GM19467 (cell line): ENCODE data around the gene LIN37.

ENCODE experiments used
- ATAC-seq: cut with Tn5 transposase; IDR thresholded peaks from one replicate; pipeline ENCODE4 v1.9.1; 2021; ENCODE audit warnings: mild to moderate bottlenecking, moderate library complexity; ENCODE audit not compliant: unreplicated experiment

The LIN37 gene, protein sequence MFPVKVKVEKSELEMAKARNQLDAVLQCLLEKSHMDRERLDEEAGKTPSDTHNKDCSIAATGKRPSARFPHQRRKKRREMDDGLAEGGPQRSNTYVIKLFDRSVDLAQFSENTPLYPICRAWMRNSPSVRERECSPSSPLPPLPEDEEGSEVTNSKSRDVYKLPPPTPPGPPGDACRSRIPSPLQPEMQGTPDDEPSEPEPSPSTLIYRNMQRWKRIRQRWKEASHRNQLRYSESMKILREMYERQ

DNA sequence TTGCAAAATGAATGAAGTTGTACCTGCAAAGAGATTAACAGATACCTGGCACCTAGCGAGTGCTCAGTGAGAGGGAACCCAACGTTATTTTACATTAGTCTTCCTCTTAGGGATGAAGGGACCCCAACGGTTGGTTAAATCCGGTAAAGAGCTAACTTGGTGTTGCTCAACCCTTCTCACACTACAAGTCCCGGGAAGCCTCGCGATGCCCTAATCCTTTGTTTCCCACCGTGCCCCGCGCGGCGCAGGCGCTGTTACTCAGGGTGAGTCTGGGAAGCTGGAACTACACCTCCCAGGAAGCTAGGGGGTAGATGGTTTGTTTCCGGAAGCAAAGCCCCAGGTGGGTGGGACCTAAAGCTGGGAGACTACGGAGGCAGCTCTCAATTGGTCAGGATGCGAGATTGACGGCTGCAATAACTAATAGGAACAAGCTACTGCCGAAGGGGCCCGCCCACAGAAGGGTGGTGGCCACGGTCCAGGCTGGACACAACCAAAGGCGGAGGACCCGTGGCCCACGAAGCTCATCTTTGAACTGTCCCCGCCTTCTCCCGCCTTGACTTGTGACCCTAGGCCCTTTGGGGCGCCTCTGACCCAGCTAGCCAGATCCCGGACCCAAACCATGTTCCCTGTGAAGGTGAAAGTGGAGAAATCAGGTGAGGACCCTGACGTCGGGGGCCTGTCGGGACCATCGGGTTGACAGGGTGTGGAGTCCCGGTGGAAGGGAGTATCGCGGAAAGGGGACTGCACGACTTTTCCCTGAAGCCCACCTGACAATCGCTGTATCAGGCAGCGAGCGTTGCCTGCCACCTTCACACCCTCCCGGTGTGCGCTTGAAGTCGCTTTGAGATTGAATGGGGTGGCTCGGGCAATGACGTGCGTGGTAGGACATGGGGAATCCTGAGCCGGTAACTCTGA lies at the start of gene LIN37:
Gene LIN37 (plus strand): TSS at position 471 of the 915 bp plus-strand sequence. CDS start 149 bp downstream, at position 620.
- peak; percentile 65 for ATAC-seq

DNA sequence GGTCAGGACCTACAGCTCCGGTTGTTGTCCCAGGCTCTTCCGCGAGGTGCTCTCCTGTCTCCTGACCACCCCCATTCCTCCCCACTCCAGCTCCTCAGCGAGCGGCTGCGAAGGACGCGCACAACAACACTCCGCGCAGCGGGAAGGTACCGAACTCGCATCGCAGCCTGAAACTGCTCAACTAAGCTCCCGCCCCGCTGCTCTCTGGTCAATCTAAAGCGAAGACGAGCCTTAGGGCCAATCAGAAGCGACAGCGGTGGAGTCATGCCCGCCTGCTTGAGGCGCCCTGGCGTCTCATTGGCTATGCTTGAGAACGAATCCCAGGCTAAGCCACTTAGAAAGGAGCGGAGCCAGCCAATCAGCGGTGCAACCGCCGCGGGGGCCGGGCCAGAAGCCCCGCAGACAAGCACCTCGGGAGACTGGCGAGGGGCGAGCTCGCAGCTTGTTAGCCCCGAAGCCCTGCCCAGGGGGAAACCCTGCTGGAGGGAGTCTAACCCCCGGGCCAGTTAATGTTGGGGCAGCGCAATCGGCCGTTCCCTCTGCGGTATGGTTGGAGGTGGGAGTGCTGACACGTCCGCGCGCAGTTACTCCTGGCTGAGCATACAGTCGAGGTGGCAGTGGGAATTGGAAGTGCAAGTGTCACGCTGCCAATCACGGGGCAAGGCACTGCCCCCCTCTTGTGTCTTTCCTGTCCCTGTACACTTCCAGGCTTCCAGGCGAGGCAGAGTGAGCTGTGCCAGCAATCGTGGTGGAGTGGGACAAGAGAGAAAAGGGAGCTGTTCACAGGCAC lies 46.0 kb upstream of the LIN37 start:
- ATAC-seq: peak; percentile 89

DNA sequence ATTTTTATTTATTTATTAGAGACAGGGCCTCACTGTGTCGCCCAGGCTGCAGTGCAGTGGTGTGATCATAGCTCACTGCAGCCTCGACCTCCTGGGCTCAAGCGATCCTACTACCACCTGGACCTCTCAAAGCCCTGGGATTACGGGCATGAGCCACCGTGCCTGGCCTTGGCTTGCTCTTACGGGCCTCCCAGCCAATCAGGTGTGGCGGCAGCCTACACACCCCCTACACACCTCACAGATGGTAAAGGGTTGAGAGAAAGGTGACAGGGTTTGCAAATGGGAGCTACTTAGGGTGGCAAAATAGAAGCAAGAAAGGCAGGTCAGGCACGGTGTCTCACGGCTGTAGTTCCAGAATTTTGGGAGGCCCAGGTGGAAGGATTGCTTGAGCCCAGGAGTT lies 45.0 kb upstream of the LIN37 start:
- no peak for ATAC-seq

DNA sequence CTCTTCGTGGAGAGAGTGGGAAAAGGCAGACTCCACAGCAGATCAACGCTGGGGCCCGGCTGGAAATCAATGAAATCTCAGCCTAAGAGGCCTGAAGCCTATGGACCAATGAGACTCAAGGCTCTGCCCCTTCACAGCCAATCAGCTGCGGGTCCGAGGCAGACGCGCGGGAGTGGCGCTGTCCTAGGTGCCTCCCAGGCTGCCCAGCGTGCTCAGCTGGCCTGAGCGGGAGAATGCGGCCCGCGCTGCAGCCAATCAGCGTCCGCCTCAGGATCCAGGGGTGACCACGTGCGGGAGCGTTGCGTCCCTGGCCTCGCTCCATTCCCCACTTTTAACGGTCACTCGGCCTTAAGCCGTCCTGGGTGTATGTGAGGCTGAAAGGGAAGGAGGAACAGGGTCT lies 44.2 kb upstream of the LIN37 start, which contains the start of gene ZBTB32:
Gene ZBTB32 (plus strand): TSS at position 341 of the 400 bp plus-strand sequence. CDS start 10,069 bp downstream, outside the sequence.
- no peak for ATAC-seq

DNA sequence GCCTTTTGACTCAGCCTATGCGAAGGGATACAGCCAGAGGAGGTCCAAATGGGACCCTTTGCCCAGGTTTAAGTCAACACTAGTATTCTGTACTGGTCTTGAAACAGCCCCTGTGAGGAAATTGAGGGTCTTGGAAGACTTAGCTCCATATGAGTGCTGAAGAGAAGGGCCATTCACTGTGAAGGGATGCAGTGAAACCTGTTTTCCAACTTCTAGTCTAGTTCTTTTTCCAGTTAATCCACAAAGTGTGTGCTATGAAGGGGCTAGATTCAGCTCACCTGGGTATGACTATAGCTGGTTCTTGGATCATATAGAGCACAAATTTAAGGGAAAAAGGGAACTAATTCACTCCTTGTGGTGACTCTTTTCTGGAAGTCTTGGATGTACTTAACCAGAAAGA lies 40.0 kb upstream of the LIN37 start:
- ATAC-seq: no peak

DNA sequence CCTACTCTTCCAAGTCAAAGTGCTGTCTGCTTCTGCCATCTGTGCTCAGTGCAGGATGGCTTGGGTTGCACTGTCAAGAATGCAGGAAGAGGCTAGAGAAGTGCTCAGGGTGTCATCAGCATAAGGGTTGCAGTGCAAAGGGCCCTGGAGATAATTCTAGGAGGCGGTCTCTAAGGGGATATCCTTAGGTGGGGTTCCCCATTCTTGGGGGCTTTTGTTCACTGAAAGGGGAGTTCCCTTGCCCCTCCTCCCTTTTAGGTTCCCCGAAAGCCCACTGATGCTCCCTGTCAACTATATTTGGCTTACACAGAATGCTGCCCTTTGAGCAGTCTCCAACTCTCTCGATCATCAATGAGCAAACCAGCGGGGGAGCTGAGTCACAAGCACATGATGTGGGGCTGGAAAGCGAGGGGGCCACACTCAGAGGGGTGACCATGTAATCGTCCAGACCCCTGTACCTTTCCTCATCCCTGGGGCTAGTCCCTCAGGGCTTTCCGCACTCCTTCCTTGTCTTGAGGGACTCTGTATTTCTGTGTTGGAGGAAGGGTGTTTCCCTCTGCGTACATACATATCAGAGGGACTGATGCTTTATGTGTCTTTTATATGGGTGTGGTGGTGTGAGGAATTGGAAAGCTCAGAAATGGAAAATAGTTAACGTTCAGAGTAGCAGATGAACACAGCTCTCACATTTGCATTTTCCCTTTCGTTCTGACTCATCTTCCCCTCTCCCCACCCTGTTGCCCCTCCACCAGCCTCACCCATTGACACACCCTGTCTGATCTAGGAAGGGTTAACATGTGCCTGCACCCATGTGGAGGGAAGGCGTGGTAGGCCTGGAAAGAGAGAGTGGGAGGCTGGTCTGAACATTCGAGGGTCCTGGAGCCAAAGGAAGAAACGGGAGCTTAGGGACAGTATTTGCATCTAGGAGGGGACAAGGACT lies 37.3 kb upstream of the LIN37 start:
- ATAC-seq: peak; percentile 37

DNA sequence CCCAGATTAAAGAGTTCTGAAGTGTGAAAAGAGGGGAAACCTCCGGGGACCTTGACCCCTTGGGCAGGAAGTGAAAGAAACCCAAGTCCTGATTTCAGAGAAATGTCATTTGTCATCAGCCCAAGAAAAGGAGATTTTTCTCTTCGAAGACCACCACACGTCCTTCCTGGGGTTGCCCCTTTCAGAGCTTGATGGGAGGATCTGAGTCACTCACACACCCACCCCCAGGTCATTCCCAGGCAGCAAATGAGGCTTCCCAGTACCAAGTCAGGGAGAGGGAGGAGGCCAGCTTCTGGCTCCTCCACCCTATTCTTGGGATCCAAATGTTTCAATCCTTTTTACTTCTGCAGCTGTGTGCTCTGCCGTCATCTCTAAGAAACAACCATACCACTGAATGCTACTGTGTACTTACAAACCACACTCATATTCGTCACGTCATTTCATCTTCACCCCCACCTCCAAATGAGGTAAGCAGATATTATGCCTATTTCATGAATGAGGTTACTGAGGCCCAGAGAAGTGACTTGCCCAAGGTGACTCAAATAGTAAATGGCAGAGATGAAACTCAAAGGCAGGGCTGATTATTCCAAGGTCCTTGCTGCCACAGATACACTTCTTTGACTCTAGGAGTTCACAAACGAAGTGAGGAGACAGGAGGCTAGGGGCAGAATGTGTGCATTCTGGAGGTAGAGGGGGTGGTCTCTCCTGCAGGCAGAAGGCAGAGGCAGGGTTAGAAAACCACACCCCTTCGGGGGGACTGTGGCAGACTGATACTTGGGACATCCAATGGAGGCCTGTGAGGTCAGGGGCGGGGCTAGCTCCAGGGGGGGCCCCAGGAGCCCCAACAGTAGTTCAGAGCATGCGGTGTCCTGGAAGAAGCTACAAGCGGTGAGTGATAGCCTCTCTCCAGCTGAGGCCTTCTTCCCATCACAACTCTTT lies 35.5 kb upstream of the LIN37 start:
- no peak for ATAC-seq

DNA sequence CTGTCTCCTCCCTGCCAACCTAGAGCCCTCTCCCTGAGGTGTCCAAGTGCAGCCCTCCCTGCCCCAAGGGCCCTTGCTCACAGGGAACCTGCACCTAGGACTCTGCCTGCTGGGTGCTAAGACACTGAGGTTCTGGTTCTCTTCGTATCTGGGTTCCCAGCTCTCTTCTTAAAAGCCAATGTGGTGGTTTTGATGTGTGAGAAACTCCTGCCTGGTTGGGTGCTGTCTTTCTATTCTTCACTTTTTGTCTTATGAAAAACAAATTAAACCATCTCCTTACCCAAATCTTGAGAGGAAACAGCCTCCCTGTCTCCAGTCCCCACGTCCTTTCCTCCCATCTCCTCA lies 34.9 kb upstream of the LIN37 start:
- no peak for ATAC-seq

DNA sequence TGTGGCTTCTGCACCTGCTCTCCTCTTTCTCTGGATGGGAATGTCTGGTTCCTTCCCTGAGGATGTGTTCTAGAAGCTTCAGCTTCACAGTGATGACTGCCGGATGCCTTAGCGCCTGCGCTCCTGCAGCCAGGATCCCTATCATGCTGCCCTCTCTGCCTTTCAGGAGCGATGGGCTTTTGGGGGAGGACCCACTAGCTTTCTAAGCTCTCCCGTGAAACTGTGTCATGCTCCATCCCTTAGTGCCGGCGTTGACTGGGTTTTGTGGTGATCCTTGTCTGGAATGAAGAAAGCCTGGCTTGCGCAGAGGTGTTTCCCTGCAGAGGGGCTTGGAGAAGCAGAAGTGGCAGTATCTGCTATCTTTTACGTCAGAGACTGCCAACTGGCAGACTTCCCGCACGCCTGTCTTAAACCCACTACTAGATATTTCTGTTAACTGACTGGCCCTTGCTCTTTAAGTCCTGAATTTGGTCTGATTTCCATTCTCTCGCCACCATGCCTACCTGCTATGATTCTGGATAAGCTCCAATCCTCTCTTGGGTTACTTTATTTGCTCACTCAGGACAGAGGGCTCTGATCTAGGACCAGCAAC lies 34.4 kb upstream of the LIN37 start:
- ATAC-seq: no peak

DNA sequence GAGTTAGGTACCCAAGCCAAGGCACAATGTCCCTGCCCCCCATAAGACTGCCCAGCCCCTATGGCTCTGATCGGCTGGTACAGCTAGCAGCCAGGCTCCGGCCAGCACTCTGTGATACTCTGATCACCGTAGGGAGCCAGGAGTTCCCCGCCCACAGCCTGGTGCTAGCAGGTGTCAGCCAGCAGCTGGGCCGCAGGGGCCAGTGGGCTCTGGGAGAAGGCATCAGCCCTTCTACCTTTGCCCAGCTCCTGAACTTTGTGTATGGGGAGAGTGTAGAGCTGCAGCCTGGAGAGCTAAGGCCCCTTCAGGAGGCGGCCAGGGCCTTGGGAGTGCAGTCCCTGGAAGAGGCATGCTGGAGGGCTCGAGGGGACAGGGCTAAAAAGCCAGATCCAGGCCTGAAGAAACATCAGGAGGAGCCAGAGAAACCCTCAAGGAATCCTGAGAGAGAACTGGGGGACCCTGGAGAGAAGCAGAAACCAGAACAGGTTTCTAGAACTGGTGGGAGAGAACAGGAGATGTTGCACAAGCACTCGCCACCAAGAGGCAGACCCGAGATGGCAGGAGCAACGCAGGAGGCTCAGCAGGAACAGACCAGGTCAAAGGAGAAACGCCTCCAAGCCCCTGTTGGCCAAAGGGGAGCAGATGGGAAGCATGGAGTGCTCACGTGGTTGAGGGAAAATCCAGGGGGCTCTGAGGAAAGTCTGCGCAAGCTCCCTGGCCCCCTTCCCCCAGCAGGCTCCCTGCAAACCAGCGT lies 33.6 kb upstream of the LIN37 start:
- no peak for ATAC-seq

DNA sequence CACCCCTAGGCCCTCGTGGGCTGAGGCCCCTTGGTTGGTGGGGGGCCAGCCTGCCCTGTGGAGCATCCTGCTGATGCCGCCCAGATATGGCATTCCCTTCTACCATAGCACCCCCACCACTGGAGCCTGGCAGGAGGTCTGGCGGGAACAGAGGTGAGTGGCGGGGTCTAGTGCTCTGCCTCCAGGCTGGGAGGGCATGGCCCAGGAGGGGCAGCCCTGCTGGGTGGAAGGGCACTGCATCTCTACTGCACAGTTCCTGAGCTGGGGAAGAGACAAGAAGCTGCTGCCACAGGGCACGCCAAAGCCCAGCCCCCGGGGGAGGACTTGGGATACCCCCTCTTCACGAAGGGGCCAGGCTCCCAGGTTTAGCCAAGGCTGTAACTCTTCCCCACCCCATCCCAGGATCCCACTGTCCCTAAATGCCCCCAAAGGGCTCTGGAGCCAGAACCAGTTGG lies 33.0 kb upstream of the LIN37 start:
- ATAC-seq: no peak

DNA sequence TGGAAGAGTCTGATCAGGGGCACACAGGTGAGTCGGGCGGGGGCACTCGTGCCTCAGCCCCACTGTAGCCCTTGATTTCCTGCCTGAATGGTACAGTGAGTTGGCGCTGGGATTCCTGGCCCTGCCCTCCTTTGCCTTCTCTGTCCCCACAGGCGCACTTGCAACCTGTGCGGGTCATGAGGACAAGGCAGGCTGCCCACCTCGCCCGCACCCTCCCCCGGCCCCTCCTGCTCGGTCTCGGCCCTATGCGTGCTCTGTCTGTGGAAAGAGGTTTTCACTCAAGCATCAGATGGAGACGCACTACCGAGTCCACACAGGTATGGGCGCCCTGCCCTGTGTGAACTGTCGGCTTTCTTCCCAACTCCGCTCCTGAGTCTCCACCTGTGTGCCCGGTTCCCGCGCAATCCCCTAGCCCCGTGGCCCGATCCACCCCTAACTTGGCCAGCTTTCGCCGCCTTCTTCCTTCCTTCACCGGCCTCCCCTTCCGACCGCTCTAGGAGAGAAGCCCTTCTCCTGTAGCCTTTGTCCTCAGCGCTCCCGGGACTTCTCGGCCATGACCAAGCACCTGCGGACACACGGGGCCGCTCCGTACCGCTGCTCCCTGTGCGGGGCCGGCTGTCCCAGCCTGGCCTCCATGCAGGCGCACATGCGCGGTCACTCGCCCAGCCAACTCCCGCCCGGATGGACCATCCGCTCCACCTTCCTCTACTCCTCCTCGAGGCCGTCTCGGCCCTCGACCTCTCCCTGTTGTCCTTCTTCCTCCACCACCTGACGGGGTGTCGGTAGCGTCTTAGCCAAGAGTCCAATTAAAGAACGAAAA lies 32.2 kb upstream of the LIN37 start:
- no peak for ATAC-seq

DNA sequence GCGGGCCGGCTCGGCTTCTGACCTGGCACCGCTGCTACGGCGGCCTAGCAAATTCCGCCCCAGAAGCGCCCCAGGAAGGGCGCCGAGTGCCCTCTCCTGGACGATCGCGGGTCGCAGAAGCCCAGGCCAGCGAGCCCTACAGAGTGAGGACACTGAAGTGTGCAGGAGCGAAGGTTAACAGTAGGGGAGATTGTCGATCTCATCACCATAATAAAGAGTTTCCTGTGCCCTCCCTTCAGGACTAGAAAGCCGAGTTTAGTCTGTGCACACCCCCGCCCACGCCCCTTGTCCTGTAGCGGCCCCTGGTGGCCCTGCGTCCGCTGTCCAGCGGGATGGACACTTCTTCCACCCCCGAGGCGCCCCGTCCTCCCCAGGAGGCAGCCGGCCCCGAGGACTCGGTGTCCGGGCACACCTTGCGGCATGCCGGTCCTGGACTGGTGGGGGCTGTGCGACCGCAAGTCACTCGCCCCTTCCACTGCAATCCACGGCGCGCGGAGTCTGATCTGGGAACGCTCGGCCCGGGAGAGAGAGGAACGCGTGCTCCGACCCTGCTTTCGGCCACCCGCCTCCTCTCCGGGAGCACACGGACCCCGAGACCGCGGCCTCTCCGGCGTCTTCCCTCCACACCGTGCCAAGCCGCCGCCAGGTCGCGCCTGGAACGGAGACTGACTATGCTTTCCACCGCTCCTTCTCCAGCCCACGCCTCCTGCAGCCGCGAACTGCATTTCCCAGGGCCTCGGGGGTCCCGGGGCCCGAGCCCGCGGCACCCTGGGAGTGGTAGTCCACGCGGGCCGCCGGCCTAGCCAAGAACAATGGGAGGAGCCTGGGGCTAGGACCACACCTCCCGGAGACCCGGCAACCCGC lies 31.3 kb upstream of the LIN37 start:
- peak; percentile 56 for ATAC-seq

DNA sequence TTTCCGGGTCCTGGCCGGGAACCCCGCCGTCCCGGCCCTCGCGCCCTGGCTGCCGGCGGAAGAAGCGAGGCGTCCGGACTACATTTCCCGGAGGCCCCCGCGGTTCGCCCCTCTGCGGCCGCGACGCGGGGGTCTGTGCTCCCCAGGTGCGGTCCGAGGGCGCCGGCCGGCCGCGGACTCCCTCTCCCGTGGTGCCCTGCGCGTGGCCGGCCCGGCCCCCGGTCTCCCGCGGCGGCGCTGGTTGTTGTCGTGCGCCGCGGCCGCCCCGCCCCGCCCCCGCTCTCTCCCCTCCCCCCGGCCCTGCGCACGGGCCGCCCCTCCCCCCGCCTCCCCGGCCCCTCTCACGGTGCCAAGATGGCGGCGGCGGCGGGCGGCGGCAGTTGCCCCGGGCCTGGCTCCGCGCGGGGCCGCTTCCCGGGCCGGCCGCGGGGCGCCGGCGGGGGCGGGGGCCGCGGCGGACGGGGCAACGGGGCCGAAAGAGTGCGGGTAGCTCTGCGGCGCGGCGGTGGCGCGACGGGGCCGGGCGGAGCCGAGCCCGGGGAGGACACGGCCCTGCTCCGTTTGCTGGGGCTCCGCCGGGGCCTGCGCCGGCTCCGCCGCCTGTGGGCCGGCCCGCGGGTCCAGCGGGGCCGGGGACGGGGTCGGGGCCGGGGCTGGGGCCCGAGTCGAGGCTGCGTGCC lies 30.6 kb upstream of the LIN37 start, which contains the start of gene KMT2B:
Gene KMT2B (plus strand): TSS at position 339 of the 680 bp plus-strand sequence. CDS start 16 bp downstream, at position 355.
- no peak for ATAC-seq

DNA sequence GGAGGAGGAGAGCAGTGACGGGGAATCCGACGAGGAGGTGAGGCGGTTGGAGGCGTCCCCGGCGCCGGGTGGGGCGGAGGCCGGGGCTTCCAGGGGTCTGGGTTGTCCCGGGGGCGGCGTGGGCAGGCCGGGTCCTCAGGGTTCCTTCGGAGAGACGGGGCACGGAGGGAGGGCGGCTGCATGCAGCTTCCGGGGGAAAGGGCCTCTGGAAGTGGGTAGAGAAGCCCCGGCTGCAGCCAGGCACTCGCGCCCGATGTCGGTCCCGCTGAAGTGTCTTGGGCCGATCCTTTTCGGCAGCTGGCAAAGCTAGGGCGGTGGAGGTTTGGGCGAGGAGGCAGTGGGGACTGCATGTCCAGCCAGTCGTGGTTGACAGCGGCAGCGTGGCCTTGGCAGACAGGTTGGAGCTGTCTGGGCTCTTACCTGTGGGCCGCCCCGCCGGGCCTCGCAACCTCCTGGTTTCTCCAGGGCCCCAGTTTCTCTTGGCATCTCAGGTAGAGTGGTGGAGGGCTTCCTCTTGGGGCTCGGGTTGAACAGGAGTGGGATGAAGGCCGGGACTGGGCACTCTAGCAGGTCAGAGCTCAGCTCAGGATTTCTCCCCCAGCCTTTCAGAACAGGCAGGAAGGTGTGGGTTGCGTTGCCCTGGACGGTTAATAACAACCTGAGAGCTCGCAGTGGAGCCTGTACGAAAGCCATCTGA lies 29.9 kb upstream of the LIN37 start:
- peak; percentile 4 for ATAC-seq
